Panc1 (cell line): ENCODE measurements around the gene NMT1.

Experiments used
- SIN3A ChIP-seq: IDR thresholded peaks from 2 replicates; pipeline ENCODE4 v1.6.1; 2012; ENCODE audit warnings: low read depth, mild to moderate bottlenecking, low read length, moderate library complexity, borderline replicate concordance; ENCODE audit not compliant: insufficient read depth
- TF ChIP-seq, protein P1 (sequence below): fragments of 450-650 bp; IDR thresholded peaks from 2 replicates; pipeline ENCODE4 v1.5.1; 2017; ENCODE audit warnings: mild to moderate bottlenecking

DNA sequence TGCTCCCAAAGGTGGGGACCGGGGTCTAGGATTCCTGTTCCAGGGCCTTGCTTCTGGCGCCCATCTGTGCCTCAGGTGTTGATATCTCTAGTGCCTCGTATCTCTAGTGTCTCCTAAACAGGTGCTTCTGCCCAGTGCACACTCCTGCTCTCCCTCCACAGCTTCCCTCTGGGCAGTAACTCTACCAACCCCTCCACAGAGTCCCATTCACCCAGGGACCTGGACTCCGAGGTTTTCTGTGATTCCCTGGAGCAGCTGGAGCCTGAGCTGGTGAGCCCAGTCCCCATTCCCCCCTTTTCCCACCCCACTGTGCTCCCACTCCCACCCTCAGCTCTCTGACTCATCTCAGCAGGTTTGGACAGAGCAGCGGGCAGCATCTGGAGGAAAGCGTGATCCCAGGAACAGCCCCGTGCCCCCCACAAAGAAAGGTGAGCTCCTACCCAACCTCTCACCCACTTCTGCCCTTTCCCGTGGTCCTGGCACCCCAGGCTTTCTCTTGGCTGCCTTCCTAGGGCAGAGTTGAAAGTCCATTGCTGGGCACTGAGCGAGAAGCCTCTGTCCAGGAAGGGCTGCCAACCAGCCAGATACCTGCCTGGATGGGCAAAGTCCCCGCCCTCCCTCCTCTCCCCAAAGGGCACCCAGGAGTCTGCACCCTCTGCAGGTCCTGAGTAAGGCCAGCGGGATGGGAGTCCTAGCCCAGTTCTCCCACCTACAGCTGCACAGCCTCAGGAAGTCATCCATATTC, 76.6 kb downstream of the NMT1 start:
- TF ChIP-seq, protein P1, sequence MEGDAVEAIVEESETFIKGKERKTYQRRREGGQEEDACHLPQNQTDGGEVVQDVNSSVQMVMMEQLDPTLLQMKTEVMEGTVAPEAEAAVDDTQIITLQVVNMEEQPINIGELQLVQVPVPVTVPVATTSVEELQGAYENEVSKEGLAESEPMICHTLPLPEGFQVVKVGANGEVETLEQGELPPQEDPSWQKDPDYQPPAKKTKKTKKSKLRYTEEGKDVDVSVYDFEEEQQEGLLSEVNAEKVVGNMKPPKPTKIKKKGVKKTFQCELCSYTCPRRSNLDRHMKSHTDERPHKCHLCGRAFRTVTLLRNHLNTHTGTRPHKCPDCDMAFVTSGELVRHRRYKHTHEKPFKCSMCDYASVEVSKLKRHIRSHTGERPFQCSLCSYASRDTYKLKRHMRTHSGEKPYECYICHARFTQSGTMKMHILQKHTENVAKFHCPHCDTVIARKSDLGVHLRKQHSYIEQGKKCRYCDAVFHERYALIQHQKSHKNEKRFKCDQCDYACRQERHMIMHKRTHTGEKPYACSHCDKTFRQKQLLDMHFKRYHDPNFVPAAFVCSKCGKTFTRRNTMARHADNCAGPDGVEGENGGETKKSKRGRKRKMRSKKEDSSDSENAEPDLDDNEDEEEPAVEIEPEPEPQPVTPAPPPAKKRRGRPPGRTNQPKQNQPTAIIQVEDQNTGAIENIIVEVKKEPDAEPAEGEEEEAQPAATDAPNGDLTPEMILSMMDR: no peak
- no peak for TF ChIP-seq SIN3A
